ENCODE results near the gene SUN3. TPM values are rescaled to one million over a fixed set of nuclear protein-coding genes. Genes with fewer than 3 reads are reported as not detected.
A peak's percentile ranks its signal among the peaks of the same experiment; 100 is the strongest.
"Not testable (repeated sequence)": the region's sequence is repeated elsewhere in the genome, so short reads cannot be mapped to it uniquely, and the experiment has no call there.

The SUN3 gene
- total RNA-seq, 1 experiment from 2014 or later: not detected

GRCh38 chr7:48031111-48031510 lies 2.2 kb upstream of the SUN3 start:
- peak; percentile 68 for DNase-seq (ENCODE audit: low read depth)

- no peak for DNase-seq (ENCODE audit: low read depth)
Observed at GRCh38 chr7:48025624-48026023, 3.3 kb downstream of the SUN3 start.

GRCh38 chr7:48017674-48018073 lies 11.2 kb downstream of the SUN3 start:
- DNase-seq (ENCODE audit: low read depth): no peak

DNA sequence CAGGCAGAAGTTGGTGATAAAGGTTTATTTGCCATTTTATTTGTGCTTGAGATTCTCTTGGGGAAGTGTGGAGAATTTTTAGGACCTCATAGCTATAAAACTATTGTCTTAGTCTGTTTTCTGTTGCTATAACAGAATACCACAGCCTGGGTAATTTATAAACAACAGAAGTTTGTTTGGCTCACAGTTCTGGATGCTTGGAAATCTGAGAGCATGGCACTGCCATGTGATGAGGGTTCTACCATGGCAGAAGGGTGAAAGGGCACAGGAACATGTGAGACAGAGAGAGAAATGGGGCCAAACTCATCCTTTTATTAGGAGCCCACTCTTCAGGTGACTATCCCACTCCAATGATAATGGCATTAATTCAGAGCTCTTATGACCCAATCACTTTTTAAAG lies 12.3 kb downstream of the SUN3 start:
- DNase-seq (ENCODE audit: low read depth): no peak

DNA sequence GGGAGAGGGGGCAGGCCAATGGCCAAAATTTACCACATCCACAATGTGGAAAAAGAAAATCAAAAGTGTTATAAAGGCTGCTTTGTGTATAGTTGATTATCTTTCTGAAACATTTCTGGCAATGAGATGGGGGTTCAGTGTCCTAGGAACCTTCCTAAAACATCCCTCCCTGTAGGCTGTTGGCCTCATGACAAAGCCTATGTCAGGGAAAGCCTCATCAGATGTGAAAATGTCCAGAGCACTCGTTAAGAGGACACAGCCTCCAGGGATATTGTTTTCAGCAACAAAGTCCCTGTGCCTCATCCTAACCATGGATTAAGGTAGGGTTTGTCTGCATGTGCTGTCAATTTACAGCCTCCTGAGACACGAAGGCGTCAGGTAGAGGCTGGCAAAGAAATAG lies 17.0 kb downstream of the SUN3 start:
- DNase-seq (ENCODE audit: low read depth): no peak

DNA sequence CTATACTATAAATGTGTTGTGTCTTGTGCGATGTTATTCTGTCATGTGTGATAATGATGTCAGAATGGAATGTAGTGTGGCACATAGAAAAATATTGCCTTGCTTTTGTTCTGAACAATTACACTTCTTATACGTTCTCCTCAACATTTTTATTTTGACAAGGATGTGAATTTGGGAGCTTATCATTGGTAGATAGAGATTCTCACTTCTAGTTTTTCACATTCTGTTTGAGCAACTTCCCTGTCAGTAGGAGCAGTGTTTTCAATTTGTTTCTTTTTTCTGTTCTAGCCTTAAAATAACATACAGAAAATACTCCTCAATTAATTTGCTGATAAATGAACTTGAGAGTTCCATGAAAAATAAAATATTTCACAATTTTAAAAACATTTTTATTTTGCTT lies 17.6 kb downstream of the SUN3 start:
- no peak for DNase-seq (ENCODE audit: low read depth)

DNA sequence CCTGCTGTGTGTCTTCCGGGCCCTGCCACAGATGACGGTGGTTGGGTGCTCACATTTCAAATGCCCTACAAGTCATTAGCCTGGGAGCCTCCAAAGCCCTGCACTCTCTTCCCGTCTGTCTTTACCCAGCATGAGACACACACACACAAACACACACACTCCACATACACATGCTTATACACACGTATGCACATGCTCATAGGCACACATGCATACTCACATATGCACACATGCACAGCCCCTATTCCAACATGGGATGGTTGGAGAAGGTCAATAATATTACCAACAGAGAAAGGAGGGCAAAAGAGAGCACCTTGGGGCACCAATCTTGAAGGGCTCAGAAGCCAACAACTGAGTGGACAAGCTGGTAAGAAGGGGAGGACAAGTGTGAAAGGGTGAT lies 19.0 kb downstream of the SUN3 start:
- DNase-seq (ENCODE audit: low read depth): no peak

DNA sequence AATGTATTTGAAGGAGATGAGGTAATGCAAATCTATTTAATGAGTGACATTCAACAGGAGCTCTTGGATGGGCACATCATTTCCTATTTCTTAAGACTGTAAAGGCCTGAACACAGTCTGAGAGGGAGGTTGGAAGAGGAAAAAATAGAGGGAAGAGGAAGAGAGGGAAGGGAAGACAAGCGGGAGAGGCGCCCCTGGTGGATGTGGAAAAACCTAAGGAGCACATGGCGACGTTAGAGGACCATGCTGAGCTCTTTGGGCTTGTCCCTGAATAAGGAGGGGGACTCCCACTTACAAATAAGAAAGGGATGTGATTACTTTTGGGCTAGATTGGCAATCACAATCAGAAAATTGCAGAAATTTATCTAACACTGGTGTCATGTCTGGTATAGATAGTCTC lies 19.6 kb downstream of the SUN3 start:
- DNase-seq (ENCODE audit: low read depth): no peak

- DNase-seq (ENCODE audit: low read depth): no peak
Observed at GRCh38 chr7:48006866-48007265, 22.0 kb downstream of the SUN3 start.

GRCh38 chr7:48004638-48005037 lies 24.3 kb downstream of the SUN3 start:
- no peak for DNase-seq (ENCODE audit: low read depth)

- peak; percentile 46 for DNase-seq (ENCODE audit: low read depth)
Observed at GRCh38 chr7:48004032-48004431, 24.9 kb downstream of the SUN3 start.

DNA sequence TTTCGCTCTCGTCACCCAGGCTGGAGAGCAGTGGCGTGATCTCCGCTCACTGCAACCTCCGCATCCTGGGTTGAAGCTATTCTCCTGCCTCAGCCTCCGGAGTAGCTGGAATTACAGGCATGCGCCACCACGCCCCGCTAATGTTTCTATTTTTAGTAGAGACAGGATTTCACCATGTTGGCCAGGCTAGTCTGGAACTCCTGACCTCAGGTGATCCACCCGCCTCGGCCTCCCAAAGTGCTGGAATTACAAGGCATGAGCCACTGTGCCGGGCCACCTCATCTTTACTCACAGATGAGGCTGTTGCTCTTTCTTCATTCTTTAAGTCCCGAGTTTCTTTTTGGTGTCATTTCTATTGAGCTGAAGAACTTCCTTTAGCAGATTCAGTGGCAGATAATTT lies 28.7 kb downstream of the SUN3 start:
- DNase-seq (ENCODE audit: low read depth): peak; percentile 31

DNA sequence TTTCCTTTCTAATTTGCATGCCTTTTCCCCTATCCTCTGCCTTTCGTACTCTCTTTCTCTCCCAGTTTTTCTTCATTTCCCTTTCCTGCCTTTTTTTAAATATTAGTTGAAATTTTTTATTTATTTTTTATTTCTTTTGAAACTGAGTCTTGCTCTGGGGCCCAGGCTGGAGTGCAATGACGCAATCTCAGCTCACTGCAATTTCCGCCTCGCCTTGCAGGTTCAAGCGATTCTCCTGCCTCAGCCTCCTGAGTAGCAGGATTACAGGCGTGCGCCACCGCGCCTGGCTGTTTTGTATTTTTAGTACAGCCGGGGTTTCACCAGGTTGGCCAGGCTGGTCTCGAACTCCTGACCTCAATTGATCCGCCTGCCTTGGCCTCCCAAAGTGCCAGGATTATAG lies 29.5 kb downstream of the SUN3 start:
- DNase-seq (ENCODE audit: low read depth): no peak

GRCh38 chr7:47992446-47992845 lies 36.5 kb downstream of the SUN3 start:
- DNase-seq (ENCODE audit: low read depth): no peak

DNA sequence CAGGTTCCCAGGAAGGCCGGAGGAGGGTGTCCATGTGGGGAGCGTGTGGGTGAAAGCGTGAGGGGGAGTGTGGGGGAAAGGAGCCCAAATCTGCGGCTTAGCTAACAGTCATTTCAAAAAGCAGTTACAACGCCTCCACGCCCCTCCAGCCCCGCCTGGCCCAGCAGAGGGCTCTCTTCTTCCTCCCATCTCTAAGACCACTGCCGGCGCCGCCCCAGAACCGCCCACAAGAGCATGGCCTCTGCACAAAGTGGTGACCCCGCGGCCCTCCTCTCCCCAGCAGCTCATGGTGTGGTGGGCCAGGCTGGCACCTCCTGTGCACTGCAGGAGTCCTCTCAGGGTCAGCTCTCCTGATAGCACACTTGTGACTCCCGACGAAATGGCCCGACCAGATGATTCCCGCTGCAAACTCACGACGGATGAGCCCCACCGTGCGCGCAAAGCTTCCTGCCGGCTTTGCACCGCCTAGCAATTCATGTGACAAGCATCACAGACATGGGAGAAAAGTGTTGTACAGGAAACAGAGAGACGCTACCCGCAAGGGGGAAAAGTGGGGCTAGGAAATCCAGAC lies 37.1 kb downstream of the SUN3 start:
- peak; percentile 70 for DNase-seq (ENCODE audit: low read depth)

DNA sequence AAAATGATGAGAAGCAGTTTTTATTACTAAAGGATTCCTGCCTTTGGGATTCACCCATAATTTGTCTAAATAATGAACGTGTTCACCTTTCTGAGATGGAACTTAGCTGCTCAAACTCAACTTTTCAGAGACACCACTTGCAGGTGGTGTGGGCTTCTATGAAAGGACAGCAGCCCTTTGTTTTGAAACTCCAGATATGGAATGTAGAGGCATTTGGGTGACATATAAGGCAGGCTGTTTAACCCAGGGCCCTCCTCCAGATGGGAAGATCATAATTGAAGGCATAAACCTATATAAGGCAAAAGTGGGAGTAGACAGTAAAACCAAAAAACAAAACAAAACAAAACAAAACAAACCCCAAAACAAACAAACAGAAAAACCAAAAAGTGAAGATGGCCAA lies 37.6 kb downstream of the SUN3 start:
- DNase-seq (ENCODE audit: low read depth): no peak

DNA sequence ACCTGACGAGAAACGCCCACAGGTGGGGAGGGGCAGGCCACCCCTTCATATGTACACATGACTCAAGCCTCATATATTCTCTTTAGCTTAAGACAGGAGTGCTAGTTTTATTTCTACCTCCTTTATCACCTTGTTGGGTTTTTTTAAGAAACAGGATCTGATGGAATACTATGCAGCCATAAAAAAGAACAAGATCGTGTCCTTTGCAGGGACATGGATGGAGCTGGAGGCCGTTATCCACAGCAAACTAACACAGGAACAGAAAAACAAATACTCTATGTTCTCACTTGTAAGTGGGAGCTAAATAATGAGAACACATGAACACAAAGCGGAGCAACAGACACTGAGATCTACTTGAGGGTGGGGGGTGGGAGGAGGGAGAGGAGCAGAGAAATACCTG lies 38.3 kb downstream of the SUN3 start:
- DNase-seq (ENCODE audit: low read depth): no peak

DNA sequence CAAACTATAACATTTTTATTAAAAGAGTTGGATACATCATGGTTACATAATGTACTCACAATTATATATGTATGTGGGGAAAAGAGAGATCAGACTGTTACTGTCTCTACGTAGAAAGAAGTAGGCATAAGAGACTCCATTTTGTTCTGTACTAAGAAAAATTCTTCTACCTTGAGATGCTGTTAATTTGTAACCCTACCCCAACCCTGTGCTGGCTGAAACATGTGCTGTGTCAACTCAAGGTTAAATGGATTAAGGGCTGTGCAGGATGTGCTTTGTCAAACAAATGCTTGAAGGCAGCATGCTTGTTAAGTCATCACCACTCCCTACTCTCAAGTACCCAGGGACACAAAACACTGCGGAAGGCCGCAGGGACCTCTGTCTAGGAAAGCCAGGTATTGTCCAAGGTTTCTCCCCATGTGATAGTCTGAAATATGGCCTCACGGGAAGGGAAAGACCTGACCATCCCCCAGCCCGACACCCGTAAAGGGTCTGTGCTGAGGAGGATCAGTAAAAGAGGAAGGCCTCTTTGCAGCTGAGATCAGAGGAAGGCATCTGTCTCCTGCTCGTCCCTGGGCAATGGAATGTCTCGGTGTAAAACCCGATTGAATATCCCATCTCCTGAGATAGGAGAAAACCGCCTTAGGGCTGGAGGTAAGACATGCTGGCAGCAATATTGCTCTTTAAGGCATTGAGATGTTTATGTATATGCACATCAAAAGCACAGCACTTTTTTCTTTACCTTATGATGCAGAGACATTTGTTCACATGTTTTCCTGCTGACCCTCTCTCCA lies 39.1 kb downstream of the SUN3 start:
- DNase-seq (ENCODE audit: low read depth): peak; percentile 13

DNA sequence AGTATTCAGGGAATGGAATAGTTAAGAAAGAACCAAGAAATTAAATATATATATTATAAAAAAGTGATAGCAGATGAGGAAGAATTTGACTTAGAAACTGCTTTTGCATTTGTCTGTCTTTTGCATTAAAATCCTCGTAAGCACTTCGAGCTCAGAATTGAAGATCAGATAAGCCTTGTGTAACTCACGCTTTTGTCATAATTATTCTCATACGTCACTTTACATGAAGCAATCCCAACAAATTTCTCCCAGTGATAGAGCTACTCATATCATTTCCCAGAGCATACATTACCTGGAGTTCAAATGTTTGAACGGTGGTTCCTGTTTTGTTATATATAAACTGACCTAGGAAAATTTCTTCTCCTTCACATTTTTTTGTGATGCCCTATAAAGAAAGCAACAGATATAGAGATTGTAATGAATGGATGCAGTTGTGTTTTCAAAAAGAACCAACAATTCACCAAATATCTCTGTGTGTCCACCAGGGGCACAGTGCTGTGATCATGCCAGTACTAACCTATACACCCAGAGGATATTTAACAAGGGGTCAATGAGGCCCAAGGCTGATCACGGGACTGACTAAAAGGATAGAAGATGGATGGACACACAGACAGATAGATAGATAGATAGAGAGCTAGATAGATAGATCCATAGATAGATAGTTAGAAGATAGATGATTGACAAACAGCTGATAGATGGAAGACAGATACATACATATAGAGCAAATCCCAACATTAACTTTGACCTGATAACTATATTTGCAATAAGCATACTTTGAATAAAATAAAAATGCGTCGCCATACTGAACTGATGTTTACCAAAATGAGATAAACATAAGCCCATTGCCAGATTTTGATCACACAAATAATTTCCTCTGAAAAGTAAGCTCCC lies 40.2 kb downstream of the SUN3 start:
- DNase-seq (ENCODE audit: low read depth): no peak

- DNase-seq (ENCODE audit: low read depth): peak; percentile 34
Observed at GRCh38 chr7:47982610-47983009, 46.3 kb downstream of the SUN3 start.

DNA sequence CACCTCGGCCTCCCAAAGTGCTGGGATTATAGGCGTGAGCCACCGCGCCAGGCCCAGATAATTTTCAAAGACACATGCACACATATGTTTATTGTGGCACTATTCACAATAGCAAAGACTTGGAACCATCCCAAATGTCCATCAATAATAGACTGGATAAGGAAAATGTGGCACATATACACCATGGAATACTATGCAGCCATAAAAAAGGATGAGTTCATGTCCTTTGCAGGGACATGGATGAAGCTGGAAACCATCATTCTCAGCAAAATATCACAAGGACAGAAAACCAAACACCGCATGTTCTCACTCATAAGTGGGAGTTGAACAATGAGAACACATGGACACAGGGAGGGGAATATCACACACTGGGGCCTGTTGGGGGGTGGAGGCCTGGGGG lies 48.3 kb downstream of the SUN3 start:
- not testable (repeated sequence) for DNase-seq (ENCODE audit: low read depth)

DNA sequence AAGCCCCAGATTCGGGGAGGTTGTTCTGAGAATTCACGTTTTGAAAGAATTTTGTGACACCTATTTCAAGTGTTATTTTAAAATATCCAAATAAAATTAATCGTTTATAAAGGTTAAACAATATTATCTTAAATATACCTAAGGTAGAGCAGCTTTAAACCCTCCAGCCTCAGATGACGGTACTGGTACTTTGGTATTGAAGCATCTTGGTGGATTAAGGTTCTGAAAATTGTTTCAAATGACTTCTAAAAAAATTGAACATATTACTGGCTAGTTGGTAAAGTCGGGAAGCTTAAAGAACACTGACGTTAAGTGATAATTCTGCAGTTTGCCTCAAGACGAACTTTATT lies 49.1 kb downstream of the SUN3 start:
- DNase-seq (ENCODE audit: low read depth): no peak
